NCI-H1436 (cell line): ENCODE results near the gene GNG14.
"Not testable (repeated sequence)": the region's sequence is repeated elsewhere in the genome, so short reads cannot be mapped to it uniquely, and the experiment has no call there.

Source experiments
- DNase-seq: peaks from one replicate; lab custom pipeline; 2025; lab: John Stamatoyannopoulos, UW

The GNG14 gene

DNA sequence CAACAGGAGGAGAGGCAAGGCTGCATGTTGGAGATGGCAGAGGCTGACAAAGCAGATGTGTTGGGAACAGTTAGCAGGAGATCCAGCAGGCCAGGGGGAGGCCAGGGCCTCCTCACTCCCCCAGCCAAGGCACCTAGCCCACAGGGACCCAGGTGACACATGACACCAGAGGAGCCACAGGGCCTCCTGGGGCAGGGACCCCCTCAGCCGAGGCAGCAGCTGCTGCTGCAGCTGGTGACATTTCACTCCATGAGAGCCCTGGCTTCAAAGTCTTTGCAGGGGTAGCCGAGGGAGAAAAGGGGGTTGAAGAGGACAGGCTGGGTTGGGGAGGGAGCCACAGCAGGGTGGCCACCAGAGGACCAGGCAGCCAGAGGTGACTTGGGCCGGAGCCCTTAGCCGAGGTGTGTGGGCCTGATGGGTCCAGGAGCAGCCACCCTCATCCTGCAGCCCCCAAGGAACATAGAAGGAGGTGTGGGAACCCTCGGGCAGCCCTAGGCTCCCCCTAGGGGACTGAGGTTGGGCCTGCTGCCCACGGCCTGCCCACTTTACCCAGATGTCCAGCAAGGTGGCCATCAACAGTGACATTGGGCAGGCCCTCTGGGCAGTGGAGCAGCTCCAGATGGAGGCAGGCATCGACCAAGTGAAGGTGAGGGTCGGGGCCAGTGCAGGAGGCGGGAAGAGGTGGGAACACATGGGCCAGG is at the start of gene GNG14:
TSS of gene GNG14 (plus strand) at position 503 of the 701 bp plus-strand sequence. CDS start at position 554, 51 bp downstream.
- no peak for DNase-seq

DNA sequence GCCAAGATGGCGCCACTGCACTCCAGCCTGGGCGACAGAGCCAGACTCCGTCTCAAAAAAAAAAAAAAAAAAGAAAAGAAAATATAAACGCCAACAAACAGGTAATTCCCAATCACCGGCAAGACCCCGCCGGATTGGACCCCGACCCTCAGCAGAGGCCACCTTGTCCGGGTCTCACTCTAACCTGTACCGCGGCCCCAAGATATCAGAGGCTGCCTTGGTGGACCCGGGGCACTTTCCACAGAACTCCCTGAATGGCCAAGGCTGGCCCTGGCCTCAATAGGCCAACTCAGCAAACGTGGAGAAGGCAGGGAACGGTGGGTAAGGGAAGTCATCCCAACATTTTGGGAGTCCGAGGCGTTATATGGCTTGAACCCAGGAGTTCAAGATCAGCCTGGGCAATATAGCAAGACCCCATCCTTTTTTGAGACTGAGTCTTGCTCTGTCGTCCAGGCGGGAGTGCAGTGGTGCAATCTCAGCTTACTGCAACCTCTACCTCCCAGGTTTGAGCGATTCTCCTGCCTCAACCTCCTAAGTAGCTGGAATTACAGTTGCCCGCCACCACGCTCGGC is 49.1 kb upstream of the GNG14 start:
- DNase-seq: no peak

DNA sequence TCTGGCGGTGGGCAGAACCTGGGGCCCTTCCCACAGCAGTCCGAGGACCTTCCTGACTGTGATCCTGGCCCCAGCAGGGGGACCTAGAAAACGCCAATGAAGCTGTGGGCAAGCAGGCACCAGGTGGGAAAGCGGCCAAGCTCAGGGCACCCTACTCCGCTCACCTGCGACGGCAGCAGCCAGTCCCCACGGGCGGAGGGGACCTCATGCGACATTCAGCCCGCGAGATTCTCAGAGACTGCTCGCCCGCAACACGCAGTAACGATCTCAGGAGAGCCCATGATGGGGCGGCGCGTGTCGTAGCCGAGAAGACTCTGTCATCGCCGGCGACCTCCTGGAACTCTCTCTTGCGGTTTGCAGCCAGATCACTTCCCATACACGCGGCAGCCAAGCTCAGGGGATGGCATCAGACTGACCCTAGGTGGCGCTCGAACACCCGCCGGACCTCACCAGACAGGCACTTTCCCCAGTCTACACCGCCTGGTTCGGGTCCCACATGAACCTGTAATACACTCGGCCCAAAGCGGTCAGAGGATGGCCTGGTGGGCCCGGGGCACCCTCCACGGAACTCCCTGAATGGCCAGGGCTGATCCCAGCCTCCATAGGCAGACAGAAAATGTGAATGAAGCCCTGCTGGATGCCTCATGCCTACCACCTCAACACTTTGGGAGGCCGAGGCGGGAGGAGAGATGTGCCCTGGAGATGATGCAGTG is 47.7 kb upstream of the GNG14 start:
- no peak for DNase-seq

DNA sequence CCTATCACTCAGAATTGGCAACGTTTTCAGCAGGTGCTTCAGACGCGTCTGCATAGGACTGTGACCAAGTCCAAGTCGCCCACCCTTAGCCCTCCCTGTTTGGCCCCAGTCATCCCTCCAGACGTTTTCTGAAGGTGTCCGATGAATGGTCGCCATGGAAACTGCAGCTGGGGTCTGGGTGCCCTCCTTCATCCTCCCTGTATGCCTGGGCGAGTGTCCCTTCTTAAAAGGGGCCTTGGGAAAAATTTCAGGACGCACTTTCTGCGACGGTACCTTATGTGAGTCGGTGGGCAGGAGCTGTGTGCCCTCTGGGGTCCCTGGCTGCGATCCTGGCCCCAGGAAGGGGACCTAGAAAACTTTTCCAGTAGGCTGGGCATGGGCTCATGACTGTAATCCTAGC is 46.3 kb upstream of the GNG14 start:
- DNase-seq: no peak

DNA sequence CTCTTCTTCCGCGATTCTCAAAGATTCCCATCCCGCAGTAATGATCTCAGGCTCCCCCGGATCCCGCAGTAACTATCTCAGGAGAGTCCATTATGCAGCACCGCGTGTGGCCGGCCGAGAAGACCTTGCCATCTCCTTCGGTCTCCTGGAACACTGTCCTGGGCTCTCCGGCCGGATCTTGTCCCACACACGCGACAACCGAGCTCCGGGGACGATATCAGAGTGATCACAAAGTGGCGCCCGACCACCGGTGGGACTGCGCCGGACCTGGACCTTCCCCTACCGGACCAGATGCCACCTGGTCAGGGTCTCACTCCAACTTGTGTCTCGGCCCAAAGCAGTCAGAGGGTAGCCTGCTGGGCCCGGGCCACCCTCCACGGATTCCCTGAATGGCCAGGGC is 45.3 kb upstream of the GNG14 start:
- DNase-seq: no peak

DNA sequence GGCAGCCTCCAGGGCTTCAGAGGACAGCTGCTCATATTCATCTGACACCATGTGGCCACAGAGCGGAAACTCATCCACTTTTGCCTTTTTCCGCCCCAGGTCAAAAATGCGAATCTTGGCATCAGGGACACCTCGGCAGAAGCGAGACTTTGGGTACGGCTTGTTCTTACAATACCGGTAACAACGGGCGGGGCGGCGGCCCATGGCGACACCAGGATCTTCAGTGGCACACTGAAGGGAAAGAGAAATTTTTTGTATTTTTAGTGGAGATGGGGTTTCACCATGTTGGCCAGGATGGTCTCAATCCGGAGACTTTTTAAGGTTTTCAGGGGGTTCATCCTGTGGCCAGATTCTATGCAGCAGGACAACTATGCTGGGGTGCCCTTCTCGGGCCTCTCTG is 44.1 kb upstream of the GNG14 start:
- DNase-seq: not testable (repeated sequence)

DNA sequence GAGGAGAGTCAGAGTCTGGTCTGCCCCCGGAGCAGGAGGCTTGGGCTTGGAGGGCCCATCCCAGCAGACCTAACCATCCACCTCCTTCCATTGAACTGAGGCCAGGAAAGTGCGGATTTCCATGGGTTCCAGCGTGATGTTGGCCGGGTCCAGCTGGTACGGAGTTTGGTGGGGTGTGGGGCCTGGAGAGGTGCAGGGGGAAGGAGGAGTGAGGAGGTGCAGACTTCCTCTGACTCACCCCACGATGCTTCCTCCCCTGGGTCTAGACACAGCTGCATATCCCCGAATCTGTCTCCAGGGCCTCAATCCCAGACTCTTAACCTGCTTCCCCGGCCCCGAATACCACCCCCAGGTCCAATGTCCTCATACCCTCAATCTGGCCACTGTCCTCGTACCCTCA is 41.2 kb upstream of the GNG14 start:
- DNase-seq: no peak

DNA sequence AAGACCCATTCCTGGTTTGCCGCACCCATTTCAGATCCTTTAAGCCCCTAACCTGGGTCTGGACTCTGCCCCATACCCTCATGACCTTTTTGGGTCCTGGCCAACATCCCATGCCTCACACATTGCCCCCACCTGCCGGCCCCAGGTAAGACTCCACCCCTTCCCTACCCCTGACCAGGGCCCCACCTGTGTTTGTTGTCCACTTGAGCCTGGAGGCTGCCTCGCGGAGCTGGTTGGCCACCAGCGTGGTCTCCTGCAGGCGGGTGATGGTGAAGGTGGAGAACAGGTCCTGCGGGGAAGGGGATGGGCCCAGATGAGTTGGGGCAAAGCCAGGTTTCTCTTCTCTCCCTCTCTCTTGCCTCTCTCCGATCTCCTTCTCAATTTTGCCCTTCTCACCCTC is 40.8 kb upstream of the GNG14 start:
- DNase-seq: no peak

DNA sequence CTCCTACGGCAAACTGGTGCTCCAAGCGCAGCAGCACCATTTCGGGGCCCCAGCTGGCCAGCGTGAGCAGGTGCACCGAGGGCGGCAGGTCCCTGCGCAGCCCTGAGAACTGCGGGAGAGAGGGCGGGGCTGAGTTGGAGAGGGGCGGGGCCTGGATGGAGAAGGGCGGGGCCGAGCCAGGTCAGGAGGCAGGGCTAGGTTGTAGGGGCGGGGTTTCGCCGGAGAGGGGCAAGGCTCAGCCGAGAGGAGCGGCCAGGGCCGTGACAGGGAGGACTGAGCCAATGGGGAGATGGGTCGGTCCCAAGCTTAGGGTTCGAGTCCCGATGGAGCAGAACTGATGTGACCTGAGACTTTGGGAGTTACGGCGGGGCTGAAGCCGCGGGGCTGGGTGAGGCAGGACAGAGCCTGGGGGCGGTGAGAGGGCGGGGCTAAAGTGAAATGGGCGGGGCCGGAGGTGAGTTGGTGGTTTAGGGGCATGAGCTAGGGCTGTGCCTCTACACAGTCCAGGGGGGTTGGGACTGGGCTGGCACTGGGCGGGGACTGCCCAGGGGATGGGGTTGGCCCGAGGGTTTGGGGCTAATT is 40.2 kb upstream of the GNG14 start:
- peak; percentile 24 for DNase-seq

DNA sequence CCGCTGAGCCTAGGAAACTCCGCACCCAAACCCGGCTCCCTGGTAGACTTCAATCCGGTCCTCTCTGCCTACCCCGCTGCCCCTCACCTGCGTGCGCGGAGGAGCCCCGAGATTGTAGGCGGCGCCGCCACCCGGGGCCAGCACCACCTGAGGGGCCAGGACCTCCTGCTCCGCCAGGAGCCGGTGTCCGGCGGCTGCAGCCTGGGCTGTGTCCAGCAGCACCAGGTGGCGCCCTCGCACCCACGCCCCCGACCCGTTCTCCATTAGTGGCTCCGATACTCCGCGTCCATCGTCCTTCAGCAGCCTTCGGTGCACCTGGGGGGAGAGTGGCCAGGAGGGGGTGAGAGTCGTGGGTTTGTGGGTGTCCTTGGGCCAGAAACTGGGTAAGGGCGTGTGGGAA is 39.7 kb upstream of the GNG14 start:
- DNase-seq: no peak

DNA sequence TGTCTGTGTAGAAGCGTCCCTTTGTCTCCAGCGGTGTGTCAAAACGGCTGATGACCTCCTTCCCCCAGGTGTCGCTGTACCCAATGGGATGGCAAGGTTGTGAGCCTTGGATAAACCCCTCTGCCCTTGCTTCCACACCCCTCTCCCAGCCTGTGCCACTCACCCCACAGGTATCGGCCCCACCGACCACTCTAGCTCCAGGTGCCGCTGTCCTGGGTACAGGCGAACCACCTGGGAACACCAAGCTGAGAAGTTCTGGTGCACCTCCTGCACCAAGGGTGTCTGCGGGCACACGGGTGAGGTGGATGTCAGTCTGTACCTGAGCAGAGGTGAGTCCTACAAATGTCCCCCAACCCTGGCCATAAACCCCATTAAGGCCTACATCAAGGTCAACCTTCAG is 37.9 kb upstream of the GNG14 start:
- no peak for DNase-seq

DNA sequence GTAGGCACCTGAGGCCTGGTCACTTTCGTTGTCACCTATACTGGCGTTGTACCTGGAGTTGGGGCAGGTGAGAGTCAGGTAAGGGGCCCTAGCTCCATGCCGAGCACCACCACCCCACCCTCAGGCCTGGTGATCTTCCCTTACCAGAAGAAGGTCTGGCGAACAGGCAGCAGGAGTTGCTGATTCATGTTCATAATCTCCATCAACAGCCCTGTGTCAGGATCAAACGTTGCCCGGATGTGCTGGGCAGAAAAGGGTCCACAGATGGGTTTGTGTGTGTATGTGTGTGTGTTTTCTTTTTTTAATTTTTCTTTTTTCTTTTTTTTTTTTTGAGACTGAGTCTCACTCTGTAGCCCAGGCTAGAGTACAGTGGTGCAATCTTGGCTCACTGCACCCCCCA is 35.6 kb upstream of the GNG14 start:
- DNase-seq: no peak

DNA sequence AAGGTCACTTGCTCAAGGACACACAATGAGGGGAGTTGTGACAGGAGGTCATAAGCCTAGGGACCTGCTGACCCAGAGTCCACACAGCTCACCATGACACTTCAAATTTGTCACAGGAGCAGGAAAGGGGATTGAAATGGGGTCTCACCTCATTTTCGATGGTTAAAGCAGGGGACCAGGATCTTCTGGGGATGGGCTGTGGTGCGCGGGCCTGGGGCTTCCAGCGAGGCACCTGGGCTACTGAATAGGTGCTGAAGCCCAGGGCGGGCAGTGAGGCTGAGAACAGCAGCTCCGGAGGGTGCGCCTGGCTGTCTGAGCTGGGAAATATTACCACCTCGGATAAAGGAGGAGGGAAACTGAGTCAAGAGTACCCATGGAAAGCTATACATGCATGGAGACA is 32.3 kb upstream of the GNG14 start:
- DNase-seq: no peak

DNA sequence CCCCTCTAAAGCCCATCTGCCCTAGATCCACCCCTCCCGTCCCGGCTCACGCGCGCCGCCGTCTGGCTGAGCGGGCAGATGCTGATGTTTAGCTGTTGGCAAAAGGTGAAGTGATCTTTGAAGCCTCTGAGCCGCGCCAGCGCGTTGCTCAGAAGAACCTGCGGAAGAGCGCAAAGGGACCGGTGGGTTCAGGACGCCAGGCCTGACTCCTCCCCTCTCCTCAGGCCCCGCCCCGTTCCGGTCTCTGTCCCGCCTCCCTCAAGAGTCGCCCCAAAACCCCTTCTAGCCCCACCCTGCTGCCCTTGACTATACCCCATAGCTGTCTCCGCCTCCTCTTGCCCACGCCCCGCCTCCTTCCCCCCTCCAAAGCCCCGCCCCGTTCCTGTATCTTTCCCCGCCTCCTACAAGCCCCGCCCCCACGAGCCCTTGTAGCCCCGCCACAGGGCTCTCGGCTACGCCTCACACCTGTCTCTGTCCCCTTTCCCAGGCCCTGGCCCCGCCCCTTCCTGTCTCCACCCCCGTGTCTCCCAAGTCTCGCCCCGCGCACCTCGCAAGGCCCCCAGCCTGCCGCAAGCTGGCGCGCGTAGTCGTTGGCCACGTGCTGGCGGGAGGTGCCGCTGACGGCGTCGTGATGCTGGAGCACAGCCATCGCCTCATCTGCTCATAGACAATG is 30.8 kb upstream of the GNG14 start:
- no peak for DNase-seq

DNA sequence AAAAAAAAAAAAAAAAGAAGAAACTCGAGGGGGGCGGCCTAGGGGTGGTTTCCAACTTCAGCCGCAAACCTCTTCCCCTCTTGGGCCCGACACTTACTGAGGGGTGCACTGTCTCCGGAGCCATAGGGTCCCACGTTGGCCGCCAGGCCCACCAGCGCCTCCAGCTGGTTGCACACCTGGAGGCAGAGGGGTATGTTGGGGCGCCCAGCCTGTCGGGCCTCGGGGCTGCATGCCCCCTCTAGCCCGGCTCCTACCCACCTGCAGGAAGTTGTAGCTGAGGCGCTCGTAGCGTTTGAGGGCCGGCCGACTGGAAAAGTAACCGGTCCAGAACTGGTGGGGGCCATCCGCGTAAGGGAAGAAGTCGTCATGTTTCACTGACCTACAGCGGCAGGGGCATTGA is 29.8 kb upstream of the GNG14 start:
- DNase-seq: no peak

DNA sequence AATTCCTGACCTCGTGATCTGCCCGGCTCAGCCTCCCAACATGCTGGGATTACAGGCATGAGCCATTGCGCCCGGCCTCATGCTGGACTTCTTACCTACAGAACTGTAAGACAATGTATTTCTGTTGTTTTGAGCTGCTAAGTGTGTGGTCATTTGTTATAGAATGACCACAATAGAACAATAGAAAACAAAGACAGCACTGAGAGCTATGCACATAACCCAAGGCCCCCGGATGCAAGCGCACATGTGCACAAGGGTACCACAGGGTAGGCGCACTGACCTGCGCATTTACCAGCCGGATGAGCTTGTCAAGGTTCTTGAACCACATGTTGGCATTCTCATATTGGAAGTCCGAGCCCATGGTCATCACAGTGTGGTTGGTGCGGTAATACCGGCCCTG is 26.8 kb upstream of the GNG14 start:
- DNase-seq: no peak

DNA sequence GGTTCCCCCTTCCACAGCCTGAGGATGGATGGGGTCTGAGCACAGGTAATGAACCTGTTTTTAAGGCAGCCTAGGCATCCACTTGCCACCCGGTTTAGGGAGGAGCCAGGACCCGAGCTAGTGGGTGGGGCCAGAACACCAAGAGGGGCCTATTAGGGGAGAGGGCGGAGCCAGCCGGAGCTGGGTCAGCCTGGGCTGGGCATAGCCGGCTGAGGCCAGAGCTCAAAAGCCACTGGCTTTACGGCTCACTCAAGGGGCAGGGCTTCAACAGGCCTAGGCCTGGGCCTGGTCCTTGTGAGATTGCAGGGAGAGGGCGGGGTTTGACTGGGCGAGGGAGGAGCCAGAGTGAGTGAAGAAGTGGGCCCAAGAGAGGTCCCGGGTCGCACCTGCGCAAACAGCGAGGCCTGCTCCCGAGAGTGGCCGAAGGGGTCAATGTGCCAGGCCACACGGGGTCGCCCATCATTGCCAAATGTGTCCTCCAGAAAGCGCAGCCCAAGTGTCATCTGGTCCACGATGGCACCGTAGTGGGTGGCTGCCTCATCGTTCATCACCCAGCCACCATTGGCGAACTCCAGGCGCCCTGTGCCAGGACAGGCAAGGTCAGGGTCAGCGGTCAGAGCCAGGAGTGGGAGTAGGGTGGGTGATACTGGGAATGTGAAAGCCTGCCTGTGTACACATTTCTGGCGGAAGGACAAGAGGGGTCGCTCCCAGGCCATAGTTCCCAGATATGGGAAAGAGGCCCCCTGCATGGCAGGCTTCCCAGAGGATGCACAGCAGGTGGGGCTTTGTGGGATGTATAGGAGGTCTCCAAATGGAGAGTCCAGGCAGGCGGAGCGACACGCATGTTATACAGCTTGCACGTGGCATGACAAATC is 23.2 kb upstream of the GNG14 start:
- DNase-seq: no peak

DNA sequence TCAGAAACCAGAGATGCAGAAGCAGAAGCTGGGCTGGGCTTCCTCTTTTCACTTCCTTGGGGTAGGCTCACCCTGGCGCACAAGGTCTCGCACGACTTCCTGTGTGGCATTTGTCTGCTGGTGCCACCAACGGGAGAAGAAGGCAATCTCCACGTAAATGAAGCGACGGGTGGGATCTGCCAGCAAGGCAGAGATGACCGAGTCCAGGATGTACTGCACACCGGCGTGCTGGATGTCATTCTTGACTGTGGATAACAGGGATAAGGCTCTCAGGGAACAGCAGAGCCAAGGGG is 22.6 kb upstream of the GNG14 start:
- DNase-seq: no peak

DNA sequence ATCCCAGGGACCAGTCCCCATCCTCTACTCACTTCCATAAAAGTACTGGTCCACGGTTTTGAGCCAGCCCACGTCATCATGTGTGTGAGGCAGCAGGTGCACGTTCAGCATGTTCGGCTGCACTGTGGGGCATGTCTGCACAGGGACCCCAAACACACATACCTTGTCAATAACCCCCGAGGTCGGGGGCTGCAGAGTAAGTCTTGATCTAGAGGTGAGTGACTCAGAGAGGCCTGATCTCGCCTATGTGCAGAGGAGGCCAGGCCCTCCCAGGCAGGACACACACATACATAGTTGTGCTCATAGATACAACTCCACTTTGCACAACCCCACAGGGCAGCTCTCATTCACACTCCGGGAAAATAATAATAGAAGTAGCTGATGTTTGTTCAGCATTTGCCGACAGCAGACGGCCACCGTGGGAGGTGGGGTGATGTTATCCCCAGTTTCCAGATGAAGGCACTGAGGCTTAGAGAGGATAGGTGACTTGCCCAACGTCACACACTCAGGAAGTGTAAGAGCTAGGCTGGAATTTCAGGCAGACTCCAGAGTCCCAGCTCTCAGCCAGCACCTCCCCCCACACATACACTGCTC is 22.0 kb upstream of the GNG14 start:
- no peak for DNase-seq

DNA sequence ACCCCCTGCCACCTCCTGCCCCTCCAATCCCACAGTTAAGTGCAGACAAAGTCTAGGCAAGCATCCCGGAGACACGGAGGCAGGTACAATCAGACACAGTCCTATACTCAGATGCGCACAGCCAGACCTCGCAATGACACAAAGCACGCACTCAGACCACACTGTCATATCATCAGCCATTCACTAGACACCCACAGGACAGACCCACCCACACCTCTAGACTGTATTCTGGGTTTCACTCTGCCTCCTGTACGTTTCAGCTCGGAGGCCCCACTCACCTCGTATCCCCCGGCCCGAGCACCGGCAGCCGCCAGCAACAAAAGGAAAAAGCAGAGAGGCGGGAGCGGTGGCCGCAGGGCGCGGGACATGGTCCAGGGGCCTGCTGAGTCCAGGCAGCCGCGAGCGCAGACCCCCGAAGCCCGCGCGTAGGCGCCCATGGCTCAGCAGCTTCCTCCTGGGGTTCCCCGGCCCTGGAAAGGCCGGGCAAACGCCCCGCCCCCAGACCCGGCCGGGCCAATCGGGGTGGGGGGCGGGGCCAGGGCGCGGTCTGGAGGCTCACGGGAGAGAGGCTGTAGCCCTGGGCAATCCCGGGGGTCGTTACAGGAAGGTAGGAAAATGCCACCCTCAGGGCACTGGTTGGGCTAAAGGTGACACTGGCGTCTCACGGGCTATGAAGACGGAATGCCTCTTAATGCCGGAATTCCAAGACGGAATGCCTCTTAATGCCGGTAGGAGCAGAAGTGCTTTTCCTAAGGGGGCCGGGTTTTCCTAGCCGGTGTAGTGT is 21.3 kb upstream of the GNG14 start, which contains the start of the genes MAN2B1 and WDR83:
TSS of gene MAN2B1 (minus strand) at position 478 of the 784 bp plus-strand sequence. CDS start at position 437, 41 bp downstream.
TSS of gene WDR83 (plus strand) at position 543 of the 784 bp plus-strand sequence. CDS start 2,984 bp downstream, outside the sequence.
- DNase-seq: peak; percentile 75
